Osteocyte (in vitro differentiated cells): ENCODE data around the gene ACTN1. TPM values are rescaled to one million over a fixed set of nuclear protein-coding genes. Genes with fewer than 3 reads are reported as not detected.

Source experiments
- DNase-seq: peaks from one replicate; pipeline ENCODE4 v3.0.0; 2021; ENCODE audit warnings: mixed read lengths; ENCODE audit not compliant: unreplicated experiment; ENCODE audit errors: extremely low spot score
- H3K27ac Mint-ChIP-seq: one replicate; pipeline ENCODE4 v1.8.0; 2021; ENCODE audit warnings: mild to moderate bottlenecking, mixed read lengths; ENCODE audit not compliant: unreplicated experiment
- H3K27me3 Mint-ChIP-seq: one replicate; pipeline ENCODE4 v1.8.0; 2021; ENCODE audit warnings: mixed read lengths; ENCODE audit not compliant: unreplicated experiment
- H3K36me3 Mint-ChIP-seq: one replicate; pipeline ENCODE4 v1.8.0; 2021; ENCODE audit warnings: mixed read lengths; ENCODE audit not compliant: unreplicated experiment
- H3K4me1 Mint-ChIP-seq: one replicate; pipeline ENCODE4 v1.8.0; 2021; ENCODE audit warnings: mixed read lengths; ENCODE audit not compliant: unreplicated experiment
- H3K4me3 Mint-ChIP-seq: one replicate; pipeline ENCODE4 v1.8.0; 2021; ENCODE audit warnings: mild to moderate bottlenecking, moderate library complexity, mixed read lengths; ENCODE audit not compliant: unreplicated experiment
- H3K9me3 Mint-ChIP-seq: one replicate; pipeline ENCODE4 v1.8.0; 2021; ENCODE audit warnings: mixed read lengths; ENCODE audit not compliant: unreplicated experiment
- CTCF ChIP-seq: fragments of 200-600 bp; sonication (generic); IDR thresholded peaks from 2 replicates; pipeline ENCODE4 v1.5.0; 2021; ENCODE audit warnings: antibody characterized with exemption, mild to moderate bottlenecking, moderate library complexity
- total RNA-seq: library from RNA; stranded (reverse); gene quantifications from 2 replicates; pipeline ENCODE4 v1.2.1, GENCODE V29; 2021

Gene ACTN1
- total RNA-seq, 1 donor from 2014 or later = 380 TPM

- TF ChIP-seq CTCF = no peak
- H3K4me3 Mint-ChIP-seq = no peak overlapping the region
- H3K27me3 Mint-ChIP-seq = no peaks in the 10 kb centered on the region
- H3K36me3 Mint-ChIP-seq = no peaks in the 10 kb centered on the region
- peak overlapping the region; percentile 94 for H3K27ac Mint-ChIP-seq
- no peak for DNase-seq
- H3K4me1 Mint-ChIP-seq = peaks cover 90% of the 10 kb centered on the region
- no peaks in the 10 kb centered on the region for H3K9me3 Mint-ChIP-seq
Observed at GRCh38 chr14:68936980-68937379, 42.1 kb downstream of the ACTN1 start.

GRCh38 chr14:68936476-68936875, 42.6 kb downstream of the ACTN1 start:
- Mint-ChIP-seq H3K4me3 (peak overlapping the region; percentile 5), H3K27ac (peak overlapping the region; percentile 94), H3K4me1 (peaks cover 90% of the 10 kb centered on the region), H3K9me3 (no peaks in the 10 kb centered on the region), H3K36me3 (no peaks in the 10 kb centered on the region), H3K27me3 (no peaks in the 10 kb centered on the region)
- TF ChIP-seq CTCF = no peak
- DNase-seq = no peak

- no peak for DNase-seq
- TF ChIP-seq CTCF = no peak
- no peaks in the 10 kb centered on the region for H3K9me3 Mint-ChIP-seq
- peaks cover 88% of the 10 kb centered on the region for H3K4me1 Mint-ChIP-seq
- no peaks in the 10 kb centered on the region for H3K27me3 Mint-ChIP-seq
- no peak overlapping the region for H3K4me3 Mint-ChIP-seq
- peak overlapping the region; percentile 94 for H3K27ac Mint-ChIP-seq
- peaks cover 2% of the 10 kb centered on the region for H3K36me3 Mint-ChIP-seq
Observed at GRCh38 chr14:68935761-68936214, 43.3 kb downstream of the ACTN1 start.

GRCh38 chr14:68934066-68934465, 45.0 kb downstream of the ACTN1 start:
- H3K4me3 Mint-ChIP-seq = no peak overlapping the region
- H3K27me3 Mint-ChIP-seq = no peaks in the 10 kb centered on the region
- DNase-seq = no peak
- H3K36me3 Mint-ChIP-seq = peaks cover 2% of the 10 kb centered on the region
- no peaks in the 10 kb centered on the region for H3K9me3 Mint-ChIP-seq
- no peak for TF ChIP-seq CTCF
- peaks cover 71% of the 10 kb centered on the region for H3K4me1 Mint-ChIP-seq
- peak overlapping the region; percentile 94 for H3K27ac Mint-ChIP-seq

GRCh38 chr14:68932686-68933085, 46.4 kb downstream of the ACTN1 start:
- peaks cover 69% of the 10 kb centered on the region for H3K4me1 Mint-ChIP-seq
- no peak for TF ChIP-seq CTCF
- no peaks in the 10 kb centered on the region for H3K9me3 Mint-ChIP-seq
- H3K4me3 Mint-ChIP-seq = no peak overlapping the region
- no peaks in the 10 kb centered on the region for H3K27me3 Mint-ChIP-seq
- no peak for DNase-seq
- peaks cover 2% of the 10 kb centered on the region for H3K36me3 Mint-ChIP-seq
- H3K27ac Mint-ChIP-seq = peak overlapping the region; percentile 20
